A673 (cell line): ENCODE results near the gene RAB27B. TPM values are rescaled to one million over a fixed set of nuclear protein-coding genes. Genes with fewer than 3 reads are reported as not detected.

Source experiments
- BruUV-seq: library from RNA; stranded (reverse); fragments of 400-500 nt; replicated peaks from 2 replicates; lab custom pipeline; 2021; lab: Mats Ljungman, UMichigan
- CTCF ChIA-PET: fragments of 300-600 bp; sonication (Branson Sonifier 250); formaldehyde crosslinking; loops from one replicate; lab custom pipeline; 2022; ENCODE audit warnings: antibody characterized with exemption; lab: Charles Lee
- POLR2A ChIA-PET: fragments of 300-600 bp; sonication (Branson Sonifier 250); formaldehyde crosslinking; loops from one replicate; lab custom pipeline; 2022; ENCODE audit warnings: antibody characterized with exemption; ENCODE audit not compliant: low non-redundant PET; lab: Charles Lee
- DNase-seq: peaks from one replicate; pipeline ENCODE4 v3.0.0-alpha.2; 2015; ENCODE audit warnings: low spot score
- H3K27ac ChIP-seq: fragments of 200-600 bp; sonication (generic); 2 replicates; pipeline ENCODE4 v1.5.1; 2016; ENCODE audit warnings: mixed run types, low read depth, mild to moderate bottlenecking, mixed read lengths, antibody characterized with exemption, low read length; ENCODE audit not compliant: poor library complexity, severe bottlenecking
- H3K27me3 ChIP-seq: fragments of 200-600 bp; sonication (generic); replicated peaks from 2 replicates; pipeline ENCODE4 v1.6.1; 2017; ENCODE audit warnings: mixed run types, low read depth, mild to moderate bottlenecking, mixed read lengths, antibody characterized with exemption, low read length; ENCODE audit not compliant: insufficient read depth, poor library complexity
- H3K36me3 ChIP-seq: fragments of 200-600 bp; sonication (generic); 2 replicates; pipeline ENCODE4 v1.6.1; 2016; ENCODE audit warnings: mixed run types, mild to moderate bottlenecking, mixed read lengths, antibody characterized with exemption, low read length; ENCODE audit not compliant: insufficient read depth, poor library complexity, severe bottlenecking
- H3K4me1 ChIP-seq: fragments of 200-600 bp; sonication (generic); 2 replicates; pipeline ENCODE4 v1.6.1; 2017; ENCODE audit warnings: mixed run types, mild to moderate bottlenecking, mixed read lengths, antibody characterized with exemption, low read length; ENCODE audit not compliant: insufficient read depth, poor library complexity, severe bottlenecking
- H3K4me3 ChIP-seq: fragments of 200-600 bp; sonication (generic); 2 replicates; pipeline ENCODE4 v1.5.1; 2016; ENCODE audit warnings: low read depth, mixed run types, mild to moderate bottlenecking, mixed read lengths, low read length; ENCODE audit not compliant: poor library complexity, severe bottlenecking
- H3K9me3 ChIP-seq: fragments of 200-600 bp; sonication (generic); 2 replicates; pipeline ENCODE4 v1.6.1; 2016; ENCODE audit warnings: mixed run types, low read depth, mild to moderate bottlenecking, mixed read lengths, antibody characterized with exemption, low read length; ENCODE audit not compliant: poor library complexity, severe bottlenecking
- EZH2 ChIP-seq: fragments of 200-600 bp; sonication (generic); IDR thresholded peaks from 2 replicates; pipeline ENCODE4 v1.6.1; 2017; ENCODE audit warnings: borderline replicate concordance, low read depth, mild to moderate bottlenecking, mixed read lengths, antibody characterized with exemption, low read length; ENCODE audit not compliant: poor library complexity, severe bottlenecking
- intact Hi-C: fragments of 100-400 bp; cut with micrococcal nuclease; formaldehyde crosslinking; loops from one replicate; pipeline ENCODE4 v1.10.0; 2022; ENCODE audit not compliant: unreplicated experiment
- total RNA-seq: library from RNA; stranded (reverse); gene quantifications from 2 replicates; pipeline ENCODE4 v1.2.3, GENCODE V29; 2021
- TF ChIP-seq, protein P1 (sequence below): fragments of 300-800, 200-600 bp; sonication (generic); conservative IDR thresholded peaks from 2 replicates; pipeline ENCODE4 v1.5.1; 2017; ENCODE audit warnings: low read depth, mild to moderate bottlenecking, antibody characterized with exemption, low read length, moderate library complexity, mixed read lengths

Gene RAB27B
- total RNA-seq, 1 experiment from 2014 or later: not detected

DNA sequence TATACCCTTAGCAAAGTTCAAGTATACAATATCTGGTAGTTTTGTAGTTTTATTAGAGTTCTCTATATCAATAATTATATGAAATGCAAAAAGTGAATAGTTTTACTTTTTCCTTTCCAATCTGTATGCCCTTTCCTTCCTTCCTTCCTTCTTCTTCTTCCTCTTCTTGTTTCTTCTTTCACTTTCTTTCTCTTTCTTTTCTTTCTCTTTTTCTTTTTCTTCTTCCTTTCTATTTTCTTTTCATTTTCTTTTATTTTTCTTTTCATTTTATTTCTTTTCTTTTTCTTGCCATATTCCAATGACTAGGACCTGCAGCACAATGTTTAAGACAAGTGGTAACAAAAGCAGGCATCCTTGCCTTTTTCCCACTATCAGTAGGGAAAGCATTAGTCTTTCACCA lies 71.2 kb downstream of the RAB27B start:
- Histone ChIP-seq H3K4me1 (no peaks in the 10 kb centered on the region), H3K4me3 (no peak overlapping the region), H3K27ac (no peak overlapping the region), H3K27me3 (peaks cover 5% of the 10 kb centered on the region), H3K9me3 (no peaks in the 10 kb centered on the region), H3K36me3 (no peaks in the 10 kb centered on the region)
- TF ChIP-seq, protein P1, sequence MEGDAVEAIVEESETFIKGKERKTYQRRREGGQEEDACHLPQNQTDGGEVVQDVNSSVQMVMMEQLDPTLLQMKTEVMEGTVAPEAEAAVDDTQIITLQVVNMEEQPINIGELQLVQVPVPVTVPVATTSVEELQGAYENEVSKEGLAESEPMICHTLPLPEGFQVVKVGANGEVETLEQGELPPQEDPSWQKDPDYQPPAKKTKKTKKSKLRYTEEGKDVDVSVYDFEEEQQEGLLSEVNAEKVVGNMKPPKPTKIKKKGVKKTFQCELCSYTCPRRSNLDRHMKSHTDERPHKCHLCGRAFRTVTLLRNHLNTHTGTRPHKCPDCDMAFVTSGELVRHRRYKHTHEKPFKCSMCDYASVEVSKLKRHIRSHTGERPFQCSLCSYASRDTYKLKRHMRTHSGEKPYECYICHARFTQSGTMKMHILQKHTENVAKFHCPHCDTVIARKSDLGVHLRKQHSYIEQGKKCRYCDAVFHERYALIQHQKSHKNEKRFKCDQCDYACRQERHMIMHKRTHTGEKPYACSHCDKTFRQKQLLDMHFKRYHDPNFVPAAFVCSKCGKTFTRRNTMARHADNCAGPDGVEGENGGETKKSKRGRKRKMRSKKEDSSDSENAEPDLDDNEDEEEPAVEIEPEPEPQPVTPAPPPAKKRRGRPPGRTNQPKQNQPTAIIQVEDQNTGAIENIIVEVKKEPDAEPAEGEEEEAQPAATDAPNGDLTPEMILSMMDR: no peak
- no peak for TF ChIP-seq EZH2
- POLR2A ChIA-PET: no interaction called here
- intact Hi-C loops: no loop called here
- no TSS peak for BruUV-seq
- DNase-seq: no peak
- CTCF ChIA-PET: no interaction called here

GRCh38 chr18:54900290-54900689 lies 72.0 kb downstream of the RAB27B start:
- H3K27me3 ChIP-seq: peaks cover 5% of the 10 kb centered on the region
- POLR2A ChIA-PET: no interaction called here
- H3K27ac ChIP-seq: no peak overlapping the region
- no peaks in the 10 kb centered on the region for H3K4me1 ChIP-seq
- no peaks in the 10 kb centered on the region for H3K9me3 ChIP-seq
- no TSS peak for BruUV-seq
- H3K36me3 ChIP-seq: no peaks in the 10 kb centered on the region
- TF ChIP-seq, protein P1: no peak
- no peak for TF ChIP-seq EZH2
- intact Hi-C loops: no loop called here
- no peak for DNase-seq
- H3K4me3 ChIP-seq: no peak overlapping the region
- CTCF ChIA-PET: no interaction called here

GRCh38 chr18:54904581-54904980 lies 76.3 kb downstream of the RAB27B start:
- H3K4me3 ChIP-seq: no peak overlapping the region
- peaks cover 7% of the 10 kb centered on the region for H3K27me3 ChIP-seq
- TF ChIP-seq, protein P1: no peak
- no peak for TF ChIP-seq EZH2
- no peaks in the 10 kb centered on the region for H3K4me1 ChIP-seq
- no peaks in the 10 kb centered on the region for H3K36me3 ChIP-seq
- intact Hi-C loops: no loop called here
- POLR2A ChIA-PET: no interaction called here
- no peaks in the 10 kb centered on the region for H3K9me3 ChIP-seq
- no TSS peak for BruUV-seq
- CTCF ChIA-PET: no interaction called here
- H3K27ac ChIP-seq: no peak overlapping the region
- no peak for DNase-seq
